Measurements from ENCODE around the gene SGSM1.

GRCh38 chr22:24759765-24760164, 46.2 kb upstream of the SGSM1 start:
- TF ChIP-seq CTCF (IDR thresholded peaks at IDR 0.05) (no peak), POLR2AphosphoS5 (IDR thresholded peaks at IDR 0.05) (no peak)

Measured in breast epithelium (tissue), 3 donors.